SK-N-SH treated with all-trans-retinoic acid at 6 μM for 48 hours (cell line): ENCODE data around the gene RGMB.

Experiments
- ARNTL ChIP-seq: fragments of 450-650 bp; formaldehyde crosslinking; IDR thresholded peaks from 2 replicates; pipeline ENCODE4 v1.5.0; 2020; ENCODE audit warnings: low read depth, mild to moderate bottlenecking, moderate library complexity, borderline replicate concordance
- BACH2 ChIP-seq: fragments of 250-450 bp; sonication (Bioruptor Pico); IDR thresholded peaks from 2 replicates; pipeline ENCODE4 v1.9.0; 2021; ENCODE audit warnings: mild to moderate bottlenecking, borderline replicate concordance
- ESRRG ChIP-seq: fragments of 250-450 bp; sonication (Bioruptor Pico); IDR thresholded peaks from 2 replicates; pipeline ENCODE4 v1.6.1; 2021; ENCODE audit warnings: mild to moderate bottlenecking
- TOX ChIP-seq: fragments of 250-450 bp; sonication (Bioruptor Pico); IDR thresholded peaks from 2 replicates; pipeline ENCODE4 v1.8.0; 2021; ENCODE audit warnings: mild to moderate bottlenecking, moderate library complexity, borderline replicate concordance
- ZFP3 ChIP-seq: fragments of 250-450 bp; sonication (Bioruptor Pico); IDR thresholded peaks from 2 replicates; pipeline ENCODE4 v1.5.0; 2020; ENCODE audit warnings: mild to moderate bottlenecking, moderate library complexity
- TF ChIP-seq, protein P1 (sequence below): fragments of 250-450 bp; sonication (Bioruptor Pico); IDR thresholded peaks from 2 replicates; pipeline ENCODE4 v1.8.0; 2020; ENCODE audit warnings: mild to moderate bottlenecking, moderate library complexity, borderline replicate concordance

- no peak for TF ChIP-seq BACH2 (CRISPR knock-in tag)
- TF ChIP-seq TOX (CRISPR knock-in tag): no peak
- no peak for TF ChIP-seq ARNTL
- TF ChIP-seq, protein P1, sequence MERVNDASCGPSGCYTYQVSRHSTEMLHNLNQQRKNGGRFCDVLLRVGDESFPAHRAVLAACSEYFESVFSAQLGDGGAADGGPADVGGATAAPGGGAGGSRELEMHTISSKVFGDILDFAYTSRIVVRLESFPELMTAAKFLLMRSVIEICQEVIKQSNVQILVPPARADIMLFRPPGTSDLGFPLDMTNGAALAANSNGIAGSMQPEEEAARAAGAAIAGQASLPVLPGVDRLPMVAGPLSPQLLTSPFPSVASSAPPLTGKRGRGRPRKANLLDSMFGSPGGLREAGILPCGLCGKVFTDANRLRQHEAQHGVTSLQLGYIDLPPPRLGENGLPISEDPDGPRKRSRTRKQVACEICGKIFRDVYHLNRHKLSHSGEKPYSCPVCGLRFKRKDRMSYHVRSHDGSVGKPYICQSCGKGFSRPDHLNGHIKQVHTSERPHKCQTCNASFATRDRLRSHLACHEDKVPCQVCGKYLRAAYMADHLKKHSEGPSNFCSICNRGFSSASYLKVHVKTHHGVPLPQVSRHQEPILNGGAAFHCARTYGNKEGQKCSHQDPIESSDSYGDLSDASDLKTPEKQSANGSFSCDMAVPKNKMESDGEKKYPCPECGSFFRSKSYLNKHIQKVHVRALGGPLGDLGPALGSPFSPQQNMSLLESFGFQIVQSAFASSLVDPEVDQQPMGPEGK (CRISPR knock-in tag): no peak
- TF ChIP-seq ESRRG: no peak
- TF ChIP-seq ZFP3 (CRISPR knock-in tag): no peak
Measured at GRCh38 chr5:98781964-98782363, 8.5 kb downstream of the RGMB start.
